Activated CD4-positive, alpha-beta T cell treated with anti-CD3 and anti-CD28 coated beads for 36 hours (primary cell): ENCODE measurements around the gene ASCC1. TPM values are rescaled to one million over a fixed set of nuclear protein-coding genes. Genes with fewer than 3 reads are reported as not detected.
"Not testable (repeated sequence)": the region's sequence is repeated elsewhere in the genome, so short reads cannot be mapped to it uniquely, and the experiment has no call there.

Experiments
- ATAC-seq: fragments of 200-7000 bp; cut with Tn5 transposase; one replicate; pipeline ENCODE4 v1.10.0; 2021; ENCODE audit warnings: mild to moderate bottlenecking, moderate library complexity
- CTCF ChIA-PET: fragments of 350-600 bp; sonication (Branson Sonifier 250); formaldehyde crosslinking; loops from one replicate; lab custom pipeline; 2021; ENCODE audit warnings: antibody characterized with exemption; lab: Charles Lee
- POLR2A ChIA-PET: fragments of 350-600 bp; sonication (Branson Sonifier 250); formaldehyde crosslinking; loops from one replicate; lab custom pipeline; 2021; ENCODE audit warnings: antibody characterized with exemption, inconsistent platforms; lab: Charles Lee
- DNase-seq: peaks from one replicate; pipeline ENCODE4 v3.0.0-alpha.2; 2020
- H3K27ac Mint-ChIP-seq: one replicate; pipeline ENCODE4 v1.8.0; 2021; ENCODE audit warnings: mixed read lengths
- H3K27me3 Mint-ChIP-seq: one replicate; pipeline ENCODE4 v1.8.0; 2021; ENCODE audit warnings: mixed read lengths
- H3K36me3 Mint-ChIP-seq: one replicate; pipeline ENCODE4 v1.8.0; 2021; ENCODE audit warnings: low read depth, mixed read lengths
- H3K4me1 Mint-ChIP-seq: one replicate; pipeline ENCODE4 v1.8.0; 2021; ENCODE audit warnings: mixed read lengths
- H3K4me3 Mint-ChIP-seq: one replicate; pipeline ENCODE4 v1.8.0; 2021; ENCODE audit warnings: mild to moderate bottlenecking, moderate library complexity, mixed read lengths
- H3K9me3 Mint-ChIP-seq: one replicate; pipeline ENCODE4 v1.8.0; 2021; ENCODE audit warnings: low read depth, mixed read lengths
- intact Hi-C, 2 experiments: fragments of 100-400 bp; cut with DNase I in 1 of 2; cut with micrococcal nuclease in 1 of 2; formaldehyde crosslinking; loops; one replicate each; pipeline versions ENCODE4 v1.14.2 to v1.15.1; 2022 to 2024; cut with DNase I, micrococcal nuclease
- total RNA-seq, 2 experiments: library from RNA; stranded (reverse); gene quantifications; one replicate each; pipeline ENCODE4 v1.2.3, GENCODE V29; 2021

The ASCC1 gene
- total RNA-seq, 2 experiments from 2014 or later, result 67.8 to 68.9 TPM

- H3K36me3 Mint-ChIP-seq, result peaks cover 15% of the 10 kb centered on the region
- DNase-seq, result no peak
- peaks cover 17% of the 10 kb centered on the region for H3K4me1 Mint-ChIP-seq
- no peaks in the 10 kb centered on the region for H3K9me3 Mint-ChIP-seq
- H3K27me3 Mint-ChIP-seq, result no peaks in the 10 kb centered on the region
- intact Hi-C loops, result no loop called here
- ATAC-seq, result no peak
- POLR2A ChIA-PET, result interaction anchor here (0.5 to 0.6 kb wide), 2 partner anchors 53 to 172 kb away, joined by 3 to 4 read pairs; no protein-coding TSS in a partner anchor
- CTCF ChIA-PET, result no interaction called here
- H3K27ac Mint-ChIP-seq, result no peak overlapping the region
- H3K4me3 Mint-ChIP-seq, result no peak overlapping the region
Observed at GRCh38 chr10:72173262-72173618, 42.8 kb downstream of the ASCC1 start.

GRCh38 chr10:72171175-72171630, 44.9 kb downstream of the ASCC1 start:
- Mint-ChIP-seq H3K4me1 (peaks cover 17% of the 10 kb centered on the region), H3K27me3 (no peaks in the 10 kb centered on the region), H3K4me3 (no peak overlapping the region), H3K36me3 (peaks cover 10% of the 10 kb centered on the region), H3K27ac (no peak overlapping the region), H3K9me3 (no peaks in the 10 kb centered on the region)
- ATAC-seq, result no peak
- ChIA-PET CTCF (interaction anchor here (1.2 kb wide), 1 partner anchor 161 kb away, joined by 3 read pairs; no protein-coding TSS in a partner anchor), POLR2A (no interaction called here)
- no peak for DNase-seq
- intact Hi-C loops, result no loop called here

GRCh38 chr10:72170733-72171132, 45.3 kb downstream of the ASCC1 start:
- no peaks in the 10 kb centered on the region for H3K9me3 Mint-ChIP-seq
- DNase-seq, result no peak
- H3K27ac Mint-ChIP-seq, result no peak overlapping the region
- H3K4me3 Mint-ChIP-seq, result no peak overlapping the region
- CTCF ChIA-PET, result interaction anchor here (1.2 kb wide), 1 partner anchor 161 kb away, joined by 3 read pairs; no protein-coding TSS in a partner anchor
- peaks cover 10% of the 10 kb centered on the region for H3K36me3 Mint-ChIP-seq
- no peaks in the 10 kb centered on the region for H3K27me3 Mint-ChIP-seq
- ATAC-seq, result no peak
- intact Hi-C loops, result no loop called here
- POLR2A ChIA-PET, result no interaction called here
- H3K4me1 Mint-ChIP-seq, result peaks cover 19% of the 10 kb centered on the region

GRCh38 chr10:72170263-72170662, 45.8 kb downstream of the ASCC1 start:
- POLR2A ChIA-PET, result no interaction called here
- peaks cover 10% of the 10 kb centered on the region for H3K36me3 Mint-ChIP-seq
- ATAC-seq, result no peak
- DNase-seq, result no peak
- H3K4me1 Mint-ChIP-seq, result peaks cover 24% of the 10 kb centered on the region
- intact Hi-C loops, result no loop called here
- no peaks in the 10 kb centered on the region for H3K27me3 Mint-ChIP-seq
- no peak overlapping the region for H3K27ac Mint-ChIP-seq
- no peak overlapping the region for H3K4me3 Mint-ChIP-seq
- H3K9me3 Mint-ChIP-seq, result no peaks in the 10 kb centered on the region
- CTCF ChIA-PET, result interaction anchor here (1.2 kb wide), 1 partner anchor 162 kb away, joined by 3 read pairs; no protein-coding TSS in a partner anchor

GRCh38 chr10:72167118-72167517, 49.0 kb downstream of the ASCC1 start:
- H3K9me3 Mint-ChIP-seq, result no peaks in the 10 kb centered on the region
- peaks cover 38% of the 10 kb centered on the region for H3K4me1 Mint-ChIP-seq
- H3K4me3 Mint-ChIP-seq, result no peak overlapping the region
- H3K27ac Mint-ChIP-seq, result no peak overlapping the region
- POLR2A ChIA-PET, result no interaction called here
- intact Hi-C loops, result loop anchor here in 1 of 2 experiments (5.0 kb wide), 1 partner anchor 35 kb away; no protein-coding TSS in a partner anchor
- no peaks in the 10 kb centered on the region for H3K27me3 Mint-ChIP-seq
- peaks cover 18% of the 10 kb centered on the region for H3K36me3 Mint-ChIP-seq
- ATAC-seq (no peak), DNase-seq (no peak)
- CTCF ChIA-PET, result interaction anchor here (0.6 to 0.9 kb wide), 3 partner anchors 11 to 323 kb away, joined by 3 to 5 read pairs (median 4); no protein-coding TSS in a partner anchor

GRCh38 chr10:72164617-72165016, 51.5 kb downstream of the ASCC1 start:
- Mint-ChIP-seq H3K9me3 (no peaks in the 10 kb centered on the region), H3K27me3 (no peaks in the 10 kb centered on the region), H3K4me1 (peaks cover 35% of the 10 kb centered on the region), H3K36me3 (peaks cover 21% of the 10 kb centered on the region), H3K4me3 (no peak overlapping the region), H3K27ac (peak overlapping the region; percentile 58)
- CTCF ChIA-PET, result interaction anchor here (0.7 to 1.2 kb wide), 4 partner anchors 12 to 130 kb away, joined by 3 to 6 read pairs (median 3); no protein-coding TSS in a partner anchor
- intact Hi-C loops, result loop anchor here (5.0 kb wide), 3 partner anchors 38 to 398 kb away; no protein-coding TSS in a partner anchor
- POLR2A ChIA-PET, result no interaction called here
- peak; percentile 34 for ATAC-seq
- DNase-seq, result no peak

- CTCF ChIA-PET, result no interaction called here
- ATAC-seq (peak; percentile 94), DNase-seq (peak; percentile 25)
- H3K4me3 Mint-ChIP-seq, result no peak overlapping the region
- peaks cover 33% of the 10 kb centered on the region for H3K36me3 Mint-ChIP-seq
- peak overlapping the region; percentile 85 for H3K27ac Mint-ChIP-seq
- H3K4me1 Mint-ChIP-seq, result peaks cover 35% of the 10 kb centered on the region
- no peaks in the 10 kb centered on the region for H3K27me3 Mint-ChIP-seq
- intact Hi-C loops, result loop anchor here (1.0 to 5.0 kb wide), 7 partner anchors 14 to 399 kb away; partner anchors contain the start of gene SPOCK2 (in 1 of the 2)
- POLR2A ChIA-PET, result no interaction called here
- no peaks in the 10 kb centered on the region for H3K9me3 Mint-ChIP-seq
Observed at GRCh38 chr10:72162978-72163377, 53.1 kb downstream of the ASCC1 start.

- ChIA-PET CTCF (interaction anchor here (1.1 kb wide), 1 partner anchor 26 kb away, joined by 3 read pairs; no protein-coding TSS in a partner anchor), POLR2A (interaction anchor here (0.8 kb wide), 1 partner anchor 11 kb away, joined by 3 read pairs; no protein-coding TSS in a partner anchor)
- Mint-ChIP-seq H3K36me3 (peaks cover 38% of the 10 kb centered on the region), H3K4me3 (no peak overlapping the region), H3K27me3 (no peaks in the 10 kb centered on the region), H3K4me1 (peaks cover 12% of the 10 kb centered on the region), H3K9me3 (no peaks in the 10 kb centered on the region), H3K27ac (no peak overlapping the region)
- intact Hi-C loops, result no loop called here
- DNase-seq (no peak), ATAC-seq (no peak)
Observed at GRCh38 chr10:72158176-72158575, 57.9 kb downstream of the ASCC1 start.

GRCh38 chr10:72156223-72156622, 59.9 kb downstream of the ASCC1 start:
- DNase-seq, result no peak
- Mint-ChIP-seq H3K4me1 (no peaks in the 10 kb centered on the region), H3K9me3 (no peaks in the 10 kb centered on the region), H3K4me3 (no peak overlapping the region), H3K36me3 (peaks cover 35% of the 10 kb centered on the region), H3K27me3 (no peaks in the 10 kb centered on the region), H3K27ac (no peak overlapping the region)
- ChIA-PET CTCF (interaction anchor here (0.8 kb wide), 1 partner anchor 65 kb away, joined by 3 read pairs; no protein-coding TSS in a partner anchor), POLR2A (no interaction called here)
- intact Hi-C loops, result no loop called here
- no peak for ATAC-seq

GRCh38 chr10:72152286-72152685, 63.8 kb downstream of the ASCC1 start:
- Mint-ChIP-seq H3K9me3 (no peaks in the 10 kb centered on the region), H3K4me3 (no peak overlapping the region), H3K36me3 (peaks cover 32% of the 10 kb centered on the region), H3K27me3 (no peaks in the 10 kb centered on the region), H3K27ac (no peak overlapping the region), H3K4me1 (peaks cover 14% of the 10 kb centered on the region)
- DNase-seq, result no peak
- ChIA-PET POLR2A (no interaction called here), CTCF (interaction anchor here (0.6 to 0.7 kb wide), 2 partner anchors 83 to 256 kb away, joined by 3 to 4 read pairs; no protein-coding TSS in a partner anchor)
- intact Hi-C loops, result no loop called here
- ATAC-seq, result no peak

- DNase-seq, POLR2A ChIA-PET, ATAC-seq, H3K27ac Mint-ChIP-seq, H3K4me3 Mint-ChIP-seq, H3K27me3 Mint-ChIP-seq, intact Hi-C loops, CTCF ChIA-PET, H3K9me3 Mint-ChIP-seq: not testable (repeated sequence)
- peaks cover 24% of the 10 kb centered on the region for H3K36me3 Mint-ChIP-seq
- peaks cover 23% of the 10 kb centered on the region for H3K4me1 Mint-ChIP-seq
Observed at GRCh38 chr10:72150746-72151478, 65.2 kb downstream of the ASCC1 start.
